Measurements from ENCODE around the gene MAML2. TPM values are rescaled to one million over a fixed set of nuclear protein-coding genes. Genes with fewer than 3 reads are reported as not detected.

MAML2 gene
- total and polyA plus RNA-seq, 2 of the 13 experiments (the other 11 are each of a cell fraction or from before 2014, with no cell fraction given): 2.3 to 25.9 TPM

- TF ChIP-seq, protein P1, sequence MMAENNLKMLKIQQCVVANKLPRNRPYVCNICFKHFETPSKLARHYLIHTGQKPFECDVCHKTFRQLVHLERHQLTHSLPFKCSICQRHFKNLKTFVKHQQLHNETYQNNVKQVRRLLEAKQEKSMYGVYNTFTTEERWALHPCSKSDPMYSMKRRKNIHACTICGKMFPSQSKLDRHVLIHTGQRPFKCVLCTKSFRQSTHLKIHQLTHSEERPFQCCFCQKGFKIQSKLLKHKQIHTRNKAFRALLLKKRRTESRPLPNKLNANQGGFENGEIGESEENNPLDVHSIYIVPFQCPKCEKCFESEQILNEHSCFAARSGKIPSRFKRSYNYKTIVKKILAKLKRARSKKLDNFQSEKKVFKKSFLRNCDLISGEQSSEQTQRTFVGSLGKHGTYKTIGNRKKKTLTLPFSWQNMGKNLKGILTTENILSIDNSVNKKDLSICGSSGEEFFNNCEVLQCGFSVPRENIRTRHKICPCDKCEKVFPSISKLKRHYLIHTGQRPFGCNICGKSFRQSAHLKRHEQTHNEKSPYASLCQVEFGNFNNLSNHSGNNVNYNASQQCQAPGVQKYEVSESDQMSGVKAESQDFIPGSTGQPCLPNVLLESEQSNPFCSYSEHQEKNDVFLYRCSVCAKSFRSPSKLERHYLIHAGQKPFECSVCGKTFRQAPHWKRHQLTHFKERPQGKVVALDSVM (CRISPR knock-in tag; IDR thresholded peaks at IDR 0.05): no peak
- no peak for TF ChIP-seq SRY (CRISPR knock-in tag; IDR thresholded peaks at IDR 0.05)
- TF ChIP-seq NPAS2 (CRISPR knock-in tag; IDR thresholded peaks at IDR 0.05; ENCODE audit: borderline replicate concordance): no peak
- TF ChIP-seq ZFP1 (CRISPR knock-in tag; IDR thresholded peaks at IDR 0.05): 0 out of 2 replicates have a peak, but pooled peaks have one; percentile 9
- TF ChIP-seq, protein P2, sequence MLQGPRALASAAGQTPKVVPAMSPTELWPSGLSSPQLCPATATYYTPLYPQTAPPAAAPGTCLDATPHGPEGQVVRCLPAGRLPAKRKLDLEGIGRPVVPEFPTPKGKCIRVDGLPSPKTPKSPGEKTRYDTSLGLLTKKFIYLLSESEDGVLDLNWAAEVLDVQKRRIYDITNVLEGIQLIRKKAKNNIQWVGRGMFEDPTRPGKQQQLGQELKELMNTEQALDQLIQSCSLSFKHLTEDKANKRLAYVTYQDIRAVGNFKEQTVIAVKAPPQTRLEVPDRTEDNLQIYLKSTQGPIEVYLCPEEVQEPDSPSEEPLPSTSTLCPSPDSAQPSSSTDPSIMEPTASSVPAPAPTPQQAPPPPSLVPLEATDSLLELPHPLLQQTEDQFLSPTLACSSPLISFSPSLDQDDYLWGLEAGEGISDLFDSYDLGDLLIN (CRISPR knock-in tag; IDR thresholded peaks at IDR 0.05; ENCODE audit: borderline replicate concordance): no peak
- 0 out of 2 replicates have a peak, but pooled peaks have one; percentile 43 for TF ChIP-seq ZNF761 (CRISPR knock-in tag; conservative IDR thresholded peaks at IDR 0.05)
- no peak for TF ChIP-seq ZNF713 (CRISPR knock-in tag; IDR thresholded peaks at IDR 0.05)
- TF ChIP-seq ERF (CRISPR knock-in tag; IDR thresholded peaks at IDR 0.05): peak; percentile 54; the same call in 1 of the 2 replicates
- TF ChIP-seq TEAD3 (CRISPR knock-in tag; optimal IDR thresholded peaks at IDR 0.05; ENCODE audit: borderline replicate concordance): peak; percentile 48
- TF ChIP-seq MYNN (CRISPR knock-in tag; IDR thresholded peaks at IDR 0.05; ENCODE audit: low read depth): no peak; the same call in 1 of the 2 replicates
- TF ChIP-seq ESRRA (CRISPR knock-in tag; IDR thresholded peaks at IDR 0.05; ENCODE audit: low read depth): 0 out of 2 replicates have a peak, but pooled peaks have one; percentile 26
- peak; percentile 71; the same call in 1 of the 2 replicates for TF ChIP-seq ZNF543 (CRISPR knock-in tag; IDR thresholded peaks at IDR 0.05)
- TF ChIP-seq NR3C1 (CRISPR knock-in tag; IDR thresholded peaks at IDR 0.05): no peak
- no peak for TF ChIP-seq KDM6A (CRISPR knock-in tag; IDR thresholded peaks at IDR 0.05; ENCODE audit: low read depth)
- TF ChIP-seq KDM3A (CRISPR knock-in tag; IDR thresholded peaks at IDR 0.05; ENCODE audit: low read depth): peak; percentile 33; the same call in 1 of the 2 replicates
- TF ChIP-seq HNF4A (CRISPR knock-in tag; IDR thresholded peaks at IDR 0.05): no peak
- TF ChIP-seq ZNF740 (CRISPR knock-in tag; IDR thresholded peaks at IDR 0.05): peak; percentile 95
- TF ChIP-seq PATZ1 (CRISPR knock-in tag; IDR thresholded peaks at IDR 0.05): peak; percentile 70; the same call in 1 of the 2 replicates
- TF ChIP-seq, protein P3, sequence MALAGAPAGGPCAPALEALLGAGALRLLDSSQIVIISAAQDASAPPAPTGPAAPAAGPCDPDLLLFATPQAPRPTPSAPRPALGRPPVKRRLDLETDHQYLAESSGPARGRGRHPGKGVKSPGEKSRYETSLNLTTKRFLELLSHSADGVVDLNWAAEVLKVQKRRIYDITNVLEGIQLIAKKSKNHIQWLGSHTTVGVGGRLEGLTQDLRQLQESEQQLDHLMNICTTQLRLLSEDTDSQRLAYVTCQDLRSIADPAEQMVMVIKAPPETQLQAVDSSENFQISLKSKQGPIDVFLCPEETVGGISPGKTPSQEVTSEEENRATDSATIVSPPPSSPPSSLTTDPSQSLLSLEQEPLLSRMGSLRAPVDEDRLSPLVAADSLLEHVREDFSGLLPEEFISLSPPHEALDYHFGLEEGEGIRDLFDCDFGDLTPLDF (CRISPR knock-in tag; IDR thresholded peaks at IDR 0.05): no peak
- TF ChIP-seq, protein P4, sequence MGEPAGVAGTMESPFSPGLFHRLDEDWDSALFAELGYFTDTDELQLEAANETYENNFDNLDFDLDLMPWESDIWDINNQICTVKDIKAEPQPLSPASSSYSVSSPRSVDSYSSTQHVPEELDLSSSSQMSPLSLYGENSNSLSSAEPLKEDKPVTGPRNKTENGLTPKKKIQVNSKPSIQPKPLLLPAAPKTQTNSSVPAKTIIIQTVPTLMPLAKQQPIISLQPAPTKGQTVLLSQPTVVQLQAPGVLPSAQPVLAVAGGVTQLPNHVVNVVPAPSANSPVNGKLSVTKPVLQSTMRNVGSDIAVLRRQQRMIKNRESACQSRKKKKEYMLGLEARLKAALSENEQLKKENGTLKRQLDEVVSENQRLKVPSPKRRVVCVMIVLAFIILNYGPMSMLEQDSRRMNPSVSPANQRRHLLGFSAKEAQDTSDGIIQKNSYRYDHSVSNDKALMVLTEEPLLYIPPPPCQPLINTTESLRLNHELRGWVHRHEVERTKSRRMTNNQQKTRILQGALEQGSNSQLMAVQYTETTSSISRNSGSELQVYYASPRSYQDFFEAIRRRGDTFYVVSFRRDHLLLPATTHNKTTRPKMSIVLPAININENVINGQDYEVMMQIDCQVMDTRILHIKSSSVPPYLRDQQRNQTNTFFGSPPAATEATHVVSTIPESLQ (CRISPR knock-in tag; conservative IDR thresholded peaks at IDR 0.05): 0 out of 2 replicates have a peak, but pooled peaks have one; percentile 58
- no peak for TF ChIP-seq NFYC (CRISPR knock-in tag; IDR thresholded peaks at IDR 0.05)
- TF ChIP-seq ZNF232 (CRISPR knock-in tag; IDR thresholded peaks at IDR 0.05; ENCODE audit: borderline replicate concordance): no peak
Measured at GRCh38 chr11:96342961-96343711, at the start of gene MAML2 (continued).
